ENCODE measurements around the gene FANCD2OS.

Gene FANCD2OS

DNA sequence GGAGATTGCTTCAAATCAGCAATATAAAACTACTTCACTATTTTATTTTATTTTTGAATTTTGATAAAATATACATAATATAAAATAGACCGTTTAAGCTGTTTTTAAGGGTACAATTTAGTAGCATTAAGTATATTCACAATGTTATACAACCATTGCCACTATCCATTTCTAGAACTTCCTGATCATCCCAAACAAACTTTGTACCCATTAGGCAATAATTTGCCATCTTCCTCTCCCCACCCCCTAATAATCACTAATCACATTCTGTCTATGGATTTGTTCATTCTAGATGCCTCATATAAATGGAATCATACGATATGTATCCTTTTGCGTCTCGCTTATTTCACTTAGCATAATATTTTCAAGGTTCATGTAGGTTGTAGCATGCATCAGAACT, 53.0 kb downstream of the FANCD2OS start:
- TF ChIP-seq, protein P1, sequence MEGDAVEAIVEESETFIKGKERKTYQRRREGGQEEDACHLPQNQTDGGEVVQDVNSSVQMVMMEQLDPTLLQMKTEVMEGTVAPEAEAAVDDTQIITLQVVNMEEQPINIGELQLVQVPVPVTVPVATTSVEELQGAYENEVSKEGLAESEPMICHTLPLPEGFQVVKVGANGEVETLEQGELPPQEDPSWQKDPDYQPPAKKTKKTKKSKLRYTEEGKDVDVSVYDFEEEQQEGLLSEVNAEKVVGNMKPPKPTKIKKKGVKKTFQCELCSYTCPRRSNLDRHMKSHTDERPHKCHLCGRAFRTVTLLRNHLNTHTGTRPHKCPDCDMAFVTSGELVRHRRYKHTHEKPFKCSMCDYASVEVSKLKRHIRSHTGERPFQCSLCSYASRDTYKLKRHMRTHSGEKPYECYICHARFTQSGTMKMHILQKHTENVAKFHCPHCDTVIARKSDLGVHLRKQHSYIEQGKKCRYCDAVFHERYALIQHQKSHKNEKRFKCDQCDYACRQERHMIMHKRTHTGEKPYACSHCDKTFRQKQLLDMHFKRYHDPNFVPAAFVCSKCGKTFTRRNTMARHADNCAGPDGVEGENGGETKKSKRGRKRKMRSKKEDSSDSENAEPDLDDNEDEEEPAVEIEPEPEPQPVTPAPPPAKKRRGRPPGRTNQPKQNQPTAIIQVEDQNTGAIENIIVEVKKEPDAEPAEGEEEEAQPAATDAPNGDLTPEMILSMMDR (IDR thresholded peaks at IDR 0.05; ENCODE audit: extremely low read depth, missing control alignments), result no peak
- DNase-seq (ENCODE audit: low spot score), result no peak
